ENCODE data around the gene TXNDC17. TPM values are rescaled to one million over a fixed set of nuclear protein-coding genes. Genes with fewer than 3 reads are reported as not detected.

Gene TXNDC17
- total and polyA plus RNA-seq, 3 donors from 2014 or later: 101 to 119 (median 119) TPM

DNA sequence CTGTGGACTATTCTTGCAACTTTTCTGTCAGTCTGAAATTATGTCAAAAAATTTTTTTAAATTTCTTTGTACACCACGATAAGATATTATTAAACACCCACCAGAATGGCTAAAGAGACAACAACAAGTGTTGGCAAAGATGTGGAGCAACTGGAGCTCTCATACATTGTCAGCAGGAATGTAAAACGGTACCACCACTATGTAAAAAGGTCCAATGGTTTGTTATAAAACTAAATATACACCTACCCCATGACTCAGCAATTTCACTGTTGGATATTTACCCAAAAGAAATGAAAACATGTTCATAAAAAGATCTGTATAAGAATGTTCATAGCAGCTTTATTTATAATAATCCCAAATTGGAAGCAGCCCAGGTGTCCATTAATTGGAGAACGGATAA lies 7.6 kb upstream of the TXNDC17 start:
- Histone ChIP-seq H3K27me3 (no peaks in the 10 kb centered on the region), H3K4me1 (no peaks in the 10 kb centered on the region), H3K4me3 (no peak overlapping the region), H3K27ac (no peak overlapping the region), H3K9me3 (no peaks in the 10 kb centered on the region), H3K36me3 (ENCODE audit: low read depth, missing control alignments) (no peaks in the 10 kb centered on the region)
- 94 to 98% methylated on average over 3 of the region's 3 CpGs for WGBS, 2 donors
- intact Hi-C loops (cut with DNase I; ENCODE audit: low total_unique reads): no loop called here
- TF ChIP-seq, protein P1, sequence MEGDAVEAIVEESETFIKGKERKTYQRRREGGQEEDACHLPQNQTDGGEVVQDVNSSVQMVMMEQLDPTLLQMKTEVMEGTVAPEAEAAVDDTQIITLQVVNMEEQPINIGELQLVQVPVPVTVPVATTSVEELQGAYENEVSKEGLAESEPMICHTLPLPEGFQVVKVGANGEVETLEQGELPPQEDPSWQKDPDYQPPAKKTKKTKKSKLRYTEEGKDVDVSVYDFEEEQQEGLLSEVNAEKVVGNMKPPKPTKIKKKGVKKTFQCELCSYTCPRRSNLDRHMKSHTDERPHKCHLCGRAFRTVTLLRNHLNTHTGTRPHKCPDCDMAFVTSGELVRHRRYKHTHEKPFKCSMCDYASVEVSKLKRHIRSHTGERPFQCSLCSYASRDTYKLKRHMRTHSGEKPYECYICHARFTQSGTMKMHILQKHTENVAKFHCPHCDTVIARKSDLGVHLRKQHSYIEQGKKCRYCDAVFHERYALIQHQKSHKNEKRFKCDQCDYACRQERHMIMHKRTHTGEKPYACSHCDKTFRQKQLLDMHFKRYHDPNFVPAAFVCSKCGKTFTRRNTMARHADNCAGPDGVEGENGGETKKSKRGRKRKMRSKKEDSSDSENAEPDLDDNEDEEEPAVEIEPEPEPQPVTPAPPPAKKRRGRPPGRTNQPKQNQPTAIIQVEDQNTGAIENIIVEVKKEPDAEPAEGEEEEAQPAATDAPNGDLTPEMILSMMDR (IDR thresholded peaks at IDR 0.05): no peak
- no peak for TF ChIP-seq POLR2A (IDR thresholded peaks at IDR 0.05)
- no peak for DNase-seq

- Histone ChIP-seq H3K9me3 (no peaks in the 10 kb centered on the region), H3K27me3 (no peaks in the 10 kb centered on the region), H3K27ac (no peak overlapping the region), H3K36me3 (ENCODE audit: low read depth, missing control alignments) (no peaks in the 10 kb centered on the region), H3K4me3 (no peak overlapping the region), H3K4me1 (peaks cover 11% of the 10 kb centered on the region)
- WGBS, 2 donors: 56 to 78% methylated on average over 2 of the region's 2 CpGs
- no peak for DNase-seq
- intact Hi-C loops (cut with DNase I; ENCODE audit: low total_unique reads): no loop called here
- no peak for TF ChIP-seq POLR2A (IDR thresholded peaks at IDR 0.05)
Observed at GRCh38 chr17:6636105-6636504, 4.8 kb upstream of the TXNDC17 start.

DNA sequence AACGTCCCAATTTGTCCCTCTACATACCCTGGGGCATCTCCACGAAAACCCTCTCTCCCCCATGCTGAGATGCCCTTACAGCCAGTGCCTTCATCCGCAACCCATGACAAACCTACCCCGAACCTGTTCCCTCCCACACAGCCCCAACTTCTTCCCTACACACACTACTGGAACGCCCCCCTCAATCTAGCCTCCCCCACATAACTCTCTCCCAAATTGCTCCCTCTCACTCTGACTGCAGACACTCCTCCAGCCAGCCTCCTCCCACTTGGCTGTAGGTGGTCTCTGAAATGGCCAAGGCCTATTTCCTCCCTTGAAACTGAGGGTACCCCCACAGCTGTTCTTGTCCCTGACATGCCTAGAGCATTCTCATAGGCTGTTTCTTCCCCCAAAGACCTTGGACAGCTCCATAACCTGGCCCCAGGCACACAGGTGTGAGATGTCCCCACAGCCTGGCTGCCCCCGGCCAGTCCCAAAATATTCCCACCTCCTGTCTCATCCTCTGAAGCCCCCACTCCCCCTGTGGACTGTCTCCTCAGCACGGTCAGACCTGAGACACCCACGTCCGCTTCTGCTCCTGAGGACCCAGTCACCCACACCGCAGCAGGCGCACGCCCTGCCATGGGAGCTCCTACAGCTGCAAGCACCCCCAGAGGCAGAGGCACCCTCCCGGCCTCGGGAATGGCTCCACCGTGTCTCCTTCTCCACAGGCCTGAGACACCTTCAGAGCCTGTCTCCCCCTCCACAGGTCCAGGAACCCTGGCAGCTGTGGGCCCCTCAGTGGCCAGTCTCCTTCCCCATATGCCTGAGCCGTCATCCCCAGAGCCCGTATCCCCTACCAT lies 4.0 kb upstream of the TXNDC17 start:
- no peak overlapping the region for H3K4me3 ChIP-seq
- no peaks in the 10 kb centered on the region for H3K27me3 ChIP-seq
- no peaks in the 10 kb centered on the region for H3K9me3 ChIP-seq
- no peaks in the 10 kb centered on the region for H3K36me3 ChIP-seq (ENCODE audit: low read depth, missing control alignments)
- DNase-seq: no peak
- TF ChIP-seq, protein P1 (IDR thresholded peaks at IDR 0.05): no peak
- TF ChIP-seq POLR2A (IDR thresholded peaks at IDR 0.05): no peak
- H3K4me1 ChIP-seq: peaks cover 11% of the 10 kb centered on the region
- intact Hi-C loops (cut with DNase I; ENCODE audit: low total_unique reads): no loop called here
- WGBS, 2 donors: 76 to 85% methylated on average over 13 to 17 of the region's 17 CpGs
- H3K27ac ChIP-seq: no peak overlapping the region

GRCh38 chr17:6637458-6637840 lies 3.4 kb upstream of the TXNDC17 start:
- TF ChIP-seq POLR2A (IDR thresholded peaks at IDR 0.05): no peak
- TF ChIP-seq, protein P1 (IDR thresholded peaks at IDR 0.05): no peak
- intact Hi-C loops (cut with DNase I; ENCODE audit: low total_unique reads): no loop called here
- no peaks in the 10 kb centered on the region for H3K9me3 ChIP-seq
- H3K4me1 ChIP-seq: peaks cover 12% of the 10 kb centered on the region
- no peak overlapping the region for H3K27ac ChIP-seq
- no peak overlapping the region for H3K4me3 ChIP-seq
- 92 to 94% methylated on average over 6 of the region's 6 CpGs for WGBS, 2 donors
- no peaks in the 10 kb centered on the region for H3K36me3 ChIP-seq (ENCODE audit: low read depth, missing control alignments)
- H3K27me3 ChIP-seq: no peaks in the 10 kb centered on the region
- no peak for DNase-seq

DNA sequence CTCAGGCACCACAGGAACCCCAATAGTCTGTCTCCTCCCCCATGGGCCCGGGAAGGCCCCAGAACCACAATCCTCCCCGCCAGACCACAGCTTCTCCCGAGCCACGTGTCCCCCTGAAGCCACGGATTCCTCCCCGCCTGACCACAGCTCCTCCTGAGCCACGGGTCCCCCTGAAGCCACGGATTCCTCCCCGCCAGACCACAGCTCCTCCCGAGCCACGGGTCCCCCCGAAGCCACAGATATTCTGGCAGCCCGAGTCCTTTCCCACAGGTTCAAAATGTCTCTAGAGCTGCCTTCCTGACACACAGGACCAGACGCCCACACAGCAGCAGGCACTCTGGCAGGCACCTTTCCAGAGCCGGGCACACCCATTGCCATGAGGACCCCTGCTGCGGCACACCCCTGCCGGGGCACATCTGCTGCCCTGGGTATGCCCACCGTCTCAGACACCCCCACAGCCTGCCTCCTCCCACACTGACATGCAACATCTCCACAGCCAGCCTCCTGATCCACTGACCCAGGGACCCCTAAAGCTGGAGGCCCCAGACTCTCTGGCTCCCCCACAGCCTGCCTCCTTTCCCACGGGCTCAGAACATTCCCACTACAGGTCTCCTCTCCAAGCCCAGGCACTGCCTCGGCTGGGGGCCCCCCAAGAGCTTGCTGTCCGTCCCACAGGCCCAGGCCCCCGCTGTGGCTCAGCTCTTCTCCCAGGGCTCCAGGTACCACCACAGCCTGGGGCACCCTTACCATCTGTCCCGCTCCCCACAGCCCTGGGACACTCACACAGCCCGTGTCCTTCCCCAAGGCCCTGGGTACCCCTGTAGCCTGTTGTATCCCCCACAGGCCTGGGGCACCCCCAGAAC lies 2.6 kb upstream of the TXNDC17 start:
- intact Hi-C loops (cut with DNase I; ENCODE audit: low total_unique reads): no loop called here
- TF ChIP-seq, protein P1 (IDR thresholded peaks at IDR 0.05): no peak
- no peak for TF ChIP-seq POLR2A (IDR thresholded peaks at IDR 0.05)
- Histone ChIP-seq H3K27me3 (no peaks in the 10 kb centered on the region), H3K4me3 (no peak overlapping the region), H3K4me1 (peaks cover 14% of the 10 kb centered on the region), H3K36me3 (ENCODE audit: low read depth, missing control alignments) (no peaks in the 10 kb centered on the region), H3K27ac (no peak overlapping the region), H3K9me3 (no peaks in the 10 kb centered on the region)
- no peak for DNase-seq
- WGBS, 2 donors: 68 to 74% methylated on average over 24 of the region's 24 CpGs

Measured in testis (tissue), 3 donors.